ENCODE measurements around the gene KCNF1.
A peak's percentile ranks its signal among the peaks of the same experiment; 100 is the strongest.

Gene KCNF1

DNA sequence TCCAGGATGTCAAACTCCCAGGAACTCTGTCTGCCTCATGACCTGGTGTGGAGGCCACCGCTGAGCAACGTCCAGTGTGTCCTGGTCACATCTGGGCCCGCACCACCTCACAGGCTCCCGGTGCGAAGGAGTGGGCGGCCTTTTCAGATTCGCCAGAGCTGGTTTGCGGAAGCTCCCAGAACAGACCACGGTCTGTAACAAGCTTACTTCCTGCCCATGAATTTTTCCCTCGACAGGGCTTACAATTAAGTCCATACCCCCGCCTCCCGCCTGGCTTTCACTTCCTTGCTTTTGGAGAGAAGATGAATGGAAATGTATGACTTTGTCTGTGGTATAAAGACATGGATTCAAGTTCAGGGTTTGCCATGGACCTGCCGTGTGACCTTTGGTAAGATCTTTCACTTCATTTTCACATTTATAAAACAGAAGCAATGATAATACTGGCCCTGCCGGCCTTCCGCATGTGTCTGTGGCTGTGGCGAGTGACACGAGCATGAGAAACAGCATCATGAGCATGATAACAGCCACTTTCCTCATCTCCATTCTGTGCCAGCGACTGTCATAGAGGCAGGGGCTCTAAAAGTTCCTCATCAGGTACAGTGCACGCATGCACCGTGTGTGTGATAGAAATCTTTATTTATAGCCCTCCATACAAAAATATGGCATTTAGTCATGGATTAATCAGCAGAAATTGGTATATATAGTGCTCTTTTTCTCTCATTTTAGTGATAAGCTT, 31.0 kb upstream of the KCNF1 start:
- no peak for DNase-seq

GRCh38 chr2:10882568-10882967, 29.2 kb upstream of the KCNF1 start:
- DNase-seq: no peak

- no peak for DNase-seq
Measured at GRCh38 chr2:10883066-10883465, 28.7 kb upstream of the KCNF1 start.

- peak; percentile 60 for DNase-seq
Measured at GRCh38 chr2:10883801-10884478, 27.8 kb upstream of the KCNF1 start.

DNA sequence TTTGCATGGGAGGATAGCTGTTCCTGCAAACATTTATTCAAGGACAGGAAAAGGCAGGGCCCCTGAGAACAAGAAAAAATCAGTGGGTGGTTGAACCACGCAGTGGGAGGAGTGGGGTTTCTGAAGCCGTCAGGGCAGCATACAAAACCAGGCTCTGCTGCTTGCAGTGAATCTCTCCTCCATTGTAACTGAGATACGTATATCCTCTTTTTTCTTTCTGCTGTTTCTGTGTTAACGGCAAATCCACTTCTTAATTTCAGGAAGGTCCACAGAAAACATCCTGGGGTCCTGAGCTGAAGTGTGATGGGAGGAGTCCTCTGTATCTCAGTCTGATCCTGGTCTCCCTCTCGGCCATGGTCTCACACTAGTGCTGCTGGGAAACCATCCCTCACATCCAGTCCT, 27.2 kb upstream of the KCNF1 start:
- peak; percentile 56 for DNase-seq

DNA sequence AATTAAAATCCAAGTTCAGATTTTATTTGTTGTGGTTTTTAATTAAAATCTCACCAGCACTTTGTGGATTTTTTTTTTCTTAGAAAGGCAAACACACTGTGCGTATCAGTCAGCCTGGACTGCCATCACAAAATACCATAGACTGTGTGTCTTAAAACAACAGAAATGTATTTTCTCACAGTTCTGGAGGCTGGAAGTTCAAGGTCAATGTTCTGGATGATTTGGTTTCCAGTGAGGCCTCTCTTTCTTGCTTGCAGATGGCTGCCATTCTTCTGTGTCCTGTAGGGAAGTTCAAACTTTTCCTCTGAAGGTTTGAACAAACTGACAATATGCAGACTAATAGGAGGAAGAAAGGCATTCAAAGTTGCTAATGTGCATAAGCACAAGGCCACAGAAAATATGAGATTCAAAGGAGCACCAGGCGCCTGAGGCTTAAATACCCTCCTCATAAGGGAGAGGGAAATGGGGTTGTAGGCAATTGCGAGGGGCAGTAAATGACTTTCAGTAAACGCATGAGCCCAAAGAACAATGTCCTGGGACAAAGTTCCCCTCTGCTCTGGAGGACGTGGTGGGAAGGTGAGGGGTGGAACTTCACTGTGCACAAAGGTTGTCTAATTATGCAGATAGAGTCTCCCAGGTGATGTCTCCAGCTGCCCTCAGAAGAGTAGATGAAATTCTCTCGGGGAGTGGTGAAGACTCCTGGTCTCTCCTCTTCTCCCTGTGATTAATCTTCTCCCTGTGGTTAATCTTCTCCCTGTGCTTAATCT, 26.5 kb upstream of the KCNF1 start:
- no peak for DNase-seq

GRCh38 chr2:10887476-10887875, 24.3 kb upstream of the KCNF1 start:
- no peak for DNase-seq

- DNase-seq: no peak
Measured at GRCh38 chr2:10889651-10890215, 22.0 kb upstream of the KCNF1 start.

GRCh38 chr2:10890706-10891270, 20.9 kb upstream of the KCNF1 start:
- DNase-seq: no peak

- DNase-seq: no peak
Measured at GRCh38 chr2:10891390-10891789, 20.3 kb upstream of the KCNF1 start.

DNA sequence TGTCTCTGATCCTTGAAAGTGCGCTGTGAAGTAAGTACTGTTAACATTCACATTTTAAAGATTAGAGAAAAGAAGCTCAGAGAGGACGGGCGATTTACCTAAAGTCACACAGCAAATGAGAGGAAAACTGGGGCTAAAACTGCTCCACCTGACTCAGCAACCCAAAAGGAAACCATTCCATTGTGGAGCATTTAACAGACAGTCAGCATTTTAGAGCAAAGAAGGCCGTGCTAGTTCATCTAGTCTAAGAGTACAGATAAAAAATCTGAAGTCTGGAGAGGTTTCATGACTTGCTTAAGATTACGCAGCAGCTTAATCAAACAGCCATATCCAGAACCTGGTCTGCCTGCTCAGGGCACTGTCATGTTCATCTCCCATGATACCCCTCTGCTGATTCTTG, 19.9 kb upstream of the KCNF1 start:
- no peak for DNase-seq

GRCh38 chr2:10892316-10892715, 19.4 kb upstream of the KCNF1 start:
- DNase-seq: no peak

- DNase-seq: no peak
Measured at GRCh38 chr2:10892796-10893350, 18.9 kb upstream of the KCNF1 start.

DNA sequence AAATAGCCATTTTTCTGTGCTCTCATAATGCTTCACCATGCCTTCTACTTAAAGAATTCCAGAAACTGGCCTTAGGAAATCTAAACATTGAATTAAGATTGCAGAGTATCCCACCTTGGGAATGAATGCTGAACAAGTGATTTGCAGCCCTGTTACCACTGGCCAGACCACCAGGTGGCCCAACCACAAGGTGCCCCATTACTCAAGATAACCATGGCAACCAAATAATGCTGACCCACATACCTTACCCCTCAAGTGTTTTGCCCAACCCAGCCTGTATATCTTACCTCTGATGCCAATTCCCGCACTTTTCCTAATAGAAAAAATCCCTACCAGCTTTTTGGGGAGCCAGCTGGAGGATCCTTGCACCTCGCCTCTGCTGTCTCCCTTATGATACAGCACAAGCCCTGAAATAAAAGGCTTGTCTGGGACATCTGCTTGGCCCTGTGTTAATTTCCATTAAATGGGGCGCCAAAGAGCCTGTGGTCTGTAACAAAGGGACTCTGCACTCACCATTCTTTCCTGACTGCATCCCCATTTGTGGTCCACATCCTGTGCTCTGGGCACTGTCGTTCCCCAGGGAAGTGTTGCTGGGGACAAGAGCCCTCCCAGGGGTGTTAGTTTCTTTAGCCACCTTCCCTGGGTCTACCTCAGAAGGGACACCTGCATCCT, 17.3 kb upstream of the KCNF1 start:
- DNase-seq: no peak

DNA sequence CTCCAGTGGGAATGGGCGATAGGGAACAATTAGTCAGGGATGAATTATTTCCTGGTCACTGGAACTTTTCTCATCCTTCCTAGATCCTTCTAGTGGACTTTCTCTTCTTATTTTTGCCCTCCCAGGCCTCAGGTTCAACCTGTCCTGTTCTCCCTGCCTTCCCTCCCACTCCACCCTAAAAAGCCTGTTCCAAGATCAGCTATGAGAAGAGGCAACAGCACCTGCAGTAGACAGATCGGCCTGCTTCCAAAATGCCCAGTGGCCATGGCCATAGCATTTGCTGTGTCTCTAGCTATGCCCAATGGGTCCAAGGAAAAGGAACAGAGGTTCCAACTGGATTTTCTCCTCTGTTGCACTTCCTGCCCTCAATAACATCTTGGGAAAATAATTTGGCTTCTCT, 16.5 kb upstream of the KCNF1 start:
- no peak for DNase-seq

DNA sequence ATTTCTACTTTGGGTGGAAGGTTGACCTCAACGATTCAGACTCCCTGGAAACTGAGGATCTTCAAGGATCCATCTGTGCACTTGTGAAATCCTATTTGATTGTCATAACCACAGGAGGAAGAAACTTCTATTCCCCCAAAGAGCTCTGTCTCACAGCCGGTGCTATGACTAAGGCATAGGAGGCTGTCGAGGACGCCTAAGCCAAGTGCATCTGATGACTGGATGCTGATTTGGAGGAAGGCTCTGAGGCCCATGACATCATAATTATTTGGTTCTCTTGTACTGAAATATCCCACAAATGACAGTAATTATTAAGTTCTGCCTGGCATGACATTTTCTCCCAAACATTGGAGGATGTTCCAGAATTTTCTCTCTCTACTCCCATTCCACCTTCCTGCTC, 13.8 kb upstream of the KCNF1 start:
- no peak for DNase-seq

DNA sequence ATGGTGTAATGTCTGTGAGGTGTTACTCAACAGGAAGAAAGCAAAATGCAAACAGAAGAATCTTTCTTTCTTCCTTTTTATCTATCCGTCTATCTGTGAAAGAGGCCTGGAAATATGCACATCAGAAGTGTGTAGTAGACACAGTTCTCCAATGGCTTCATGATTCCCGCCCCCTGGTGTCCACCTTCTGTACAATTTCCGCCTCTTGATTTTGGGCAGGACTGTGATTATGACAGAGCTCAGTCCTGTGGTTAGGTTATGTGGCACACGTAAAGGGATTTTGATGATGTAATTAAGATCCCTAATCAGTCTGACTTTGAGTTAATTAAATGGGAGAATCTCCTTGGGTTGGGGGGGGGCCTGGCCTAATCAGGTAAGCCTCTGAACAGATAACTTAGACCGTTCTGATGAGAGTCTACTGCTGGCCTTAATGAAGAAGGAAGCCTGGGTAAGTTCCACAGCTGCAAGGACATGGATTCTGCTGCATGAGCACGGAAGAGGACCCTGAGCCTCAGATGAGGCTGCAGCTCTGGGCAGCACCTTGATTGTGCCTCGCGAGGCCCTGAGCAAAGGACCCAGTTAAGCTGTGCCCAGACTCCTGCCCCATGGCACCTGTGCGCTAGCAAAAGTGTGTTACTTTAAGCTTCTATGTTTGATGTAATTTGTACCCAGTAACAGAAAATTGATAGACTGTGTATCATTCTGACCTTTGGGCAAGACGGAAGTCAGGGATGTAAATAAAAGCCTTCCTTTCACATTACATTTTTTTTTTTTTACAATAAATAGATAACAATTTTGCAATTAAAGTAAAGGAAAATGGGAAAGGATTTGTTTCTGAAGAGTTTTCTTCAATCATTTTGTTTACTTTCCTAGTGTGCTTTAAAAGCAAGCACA, 11.3 kb upstream of the KCNF1 start:
- no peak for DNase-seq

DNA sequence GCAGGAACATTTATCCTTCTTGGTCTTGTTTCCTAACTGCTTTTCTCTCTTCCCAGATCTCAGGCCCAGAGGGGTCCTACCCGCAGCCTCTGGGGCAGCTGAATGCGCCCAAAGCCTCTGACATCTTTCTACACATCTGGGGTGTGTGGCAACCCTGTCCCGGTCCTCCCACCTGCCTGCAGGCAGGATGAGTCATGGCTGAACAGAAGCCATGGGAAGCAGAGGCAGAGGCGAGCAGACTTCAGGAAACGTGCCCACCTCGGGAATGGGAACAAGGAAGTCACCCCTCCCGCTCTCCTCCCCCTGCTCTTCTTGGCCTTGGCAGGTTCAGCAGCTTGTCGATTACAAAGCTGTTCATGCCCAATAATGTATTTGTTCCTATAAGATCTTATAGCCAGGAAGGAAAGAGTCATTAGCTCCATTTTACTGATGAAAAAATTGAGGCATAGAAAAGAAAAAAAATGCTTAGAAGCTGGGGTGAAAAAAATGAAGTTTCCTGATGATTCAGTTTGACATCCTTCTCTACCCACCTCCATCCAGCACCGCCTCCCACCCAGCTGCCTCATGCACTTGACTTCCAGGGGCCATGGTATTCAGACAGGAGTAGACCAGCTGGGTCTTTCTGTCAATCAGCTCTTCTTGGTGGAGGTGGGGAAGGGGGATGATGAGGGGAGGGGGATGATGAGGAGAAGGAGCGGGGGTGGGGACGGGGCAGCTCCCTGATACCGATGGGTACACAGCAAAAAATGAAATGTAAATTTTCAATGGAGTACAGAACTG, 10.4 kb upstream of the KCNF1 start:
- DNase-seq: no peak

DNA sequence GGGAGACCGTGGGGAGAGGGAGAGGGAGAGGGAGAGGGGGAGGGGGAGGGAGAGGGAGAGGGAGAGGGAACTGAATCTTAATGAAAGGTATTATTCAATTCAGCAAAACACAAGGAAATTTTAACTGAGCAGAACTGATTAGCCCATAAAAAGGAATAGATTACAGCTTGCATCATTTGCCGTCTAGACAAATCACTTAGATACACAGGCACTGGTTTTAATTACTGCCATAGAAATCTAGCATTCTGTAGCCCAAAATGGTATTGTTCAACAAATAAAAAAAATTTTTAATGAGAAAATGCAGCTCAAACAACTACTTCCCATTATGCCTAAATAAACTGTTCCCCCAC, 7.9 kb upstream of the KCNF1 start:
- no peak for DNase-seq

DNA sequence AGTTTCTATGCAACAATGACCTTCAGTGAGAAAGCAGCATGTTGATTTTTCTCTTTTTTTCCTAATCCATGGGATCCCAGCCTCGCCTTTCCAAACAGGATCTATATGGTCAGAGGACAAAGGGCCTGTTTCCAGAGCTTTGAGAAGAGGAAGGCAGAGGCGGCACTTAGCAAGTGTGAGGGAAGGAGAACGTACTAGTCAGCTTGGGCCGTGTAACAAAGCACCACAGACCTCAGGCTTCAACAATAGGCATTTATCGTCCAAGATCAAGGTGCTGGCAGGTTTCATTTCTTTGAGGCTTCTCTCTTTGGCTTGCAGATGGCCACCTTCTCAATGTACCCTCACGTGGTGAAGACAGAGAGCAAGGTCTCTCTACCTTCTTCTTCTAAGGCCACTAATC, 7.3 kb upstream of the KCNF1 start:
- DNase-seq: no peak
